ENCODE results near the gene GOLGA6B. TPM values are rescaled to one million over a fixed set of nuclear protein-coding genes. Genes with fewer than 3 reads are reported as not detected.
A peak's percentile ranks its signal among the peaks of the same experiment; 100 is the strongest.

Gene GOLGA6B
- total and polyA plus RNA-seq, 2 of the 13 experiments (the other 11 are each of a cell fraction or from before 2014, with no cell fraction given) = 0.04 TPM; not detected in 1

GRCh38 chr15:72685925-72686794, 31.7 kb downstream of the GOLGA6B start, which contains the start of the genes BBS4 and HIGD2B (continued):
- TF ChIP-seq ZNF512 (CRISPR knock-in tag; IDR thresholded peaks at IDR 0.05) = no peak
- TF ChIP-seq ZNF292 (CRISPR knock-in tag; IDR thresholded peaks at IDR 0.05; ENCODE audit: borderline replicate concordance, low read depth) = peak; percentile 51; the same call in 1 of the 2 replicates
- TF ChIP-seq TRAFD1 (CRISPR knock-in tag; IDR thresholded peaks at IDR 0.05; ENCODE audit: borderline replicate concordance) = no peak
- TF ChIP-seq NR2C2 (CRISPR knock-in tag; IDR thresholded peaks at IDR 0.05; ENCODE audit: borderline replicate concordance) = peak; percentile 88
- TF ChIP-seq RFX1 (IDR thresholded peaks at IDR 0.05) = peak; percentile 83
- TF ChIP-seq MTF2 (CRISPR knock-in tag; IDR thresholded peaks at IDR 0.05; ENCODE audit: borderline replicate concordance) = no peak
- TF ChIP-seq NRL (CRISPR knock-in tag; IDR thresholded peaks at IDR 0.05; ENCODE audit: borderline replicate concordance) = peak; percentile 67; the same call in 1 of the 2 replicates
- TF ChIP-seq KMT2B (CRISPR knock-in tag; IDR thresholded peaks at IDR 0.05) = peak; percentile 89
- TF ChIP-seq ZNF672 (CRISPR knock-in tag; IDR thresholded peaks at IDR 0.05) = no peak
- no peak; the same call in 1 of the 2 replicates for TF ChIP-seq ZNF543 (CRISPR knock-in tag; IDR thresholded peaks at IDR 0.05)
- peak; percentile 69; the same call in 1 of the 2 replicates for TF ChIP-seq ZNF710 (CRISPR knock-in tag; IDR thresholded peaks at IDR 0.05; ENCODE audit: borderline replicate concordance)
- TF ChIP-seq GATA4 (IDR thresholded peaks at IDR 0.05; ENCODE audit: borderline replicate concordance, low read depth) = no peak
- peak; percentile 81 for TF ChIP-seq ATF1 (CRISPR knock-in tag; IDR thresholded peaks at IDR 0.05)
- TF ChIP-seq ARID4A (CRISPR knock-in tag; IDR thresholded peaks at IDR 0.05; ENCODE audit: borderline replicate concordance) = peak; percentile 92
- TF ChIP-seq HNRNPUL1 (IDR thresholded peaks at IDR 0.05; ENCODE audit: low read depth, low read length) = no peak
- peak; percentile 90 for TF ChIP-seq ZNF670 (CRISPR knock-in tag; IDR thresholded peaks at IDR 0.05; ENCODE audit: borderline replicate concordance)
- TF ChIP-seq EZH2 (conservative IDR thresholded peaks at IDR 0.05; ENCODE audit: low read depth, low read length) = no peak
- peak; percentile 20; the same call in 1 of the 2 replicates for TF ChIP-seq ZNF331 (CRISPR knock-in tag; IDR thresholded peaks at IDR 0.05)
- no peak for TF ChIP-seq ZNF3 (CRISPR knock-in tag; IDR thresholded peaks at IDR 0.05)
- TF ChIP-seq PHF8 (CRISPR knock-in tag; IDR thresholded peaks at IDR 0.05) = peak; percentile 86

Data from HepG2 (cell line).